H1 (cell line): Measurements from ENCODE around the gene DLAT. TPM values are rescaled to one million over a fixed set of nuclear protein-coding genes. Genes with fewer than 3 reads are reported as not detected.

ENCODE experiments used
- CTCF ChIA-PET: fragments of 300-600 bp; sonication (Branson Sonifier 250); formaldehyde crosslinking; loops from one replicate; lab custom pipeline; 2021; ENCODE audit not compliant: partially characterized antibody; lab: Charles Lee
- POLR2A ChIA-PET: fragments of 300-600 bp; sonication (Branson Sonifier 250); formaldehyde crosslinking; loops from one replicate; lab custom pipeline; 2021; ENCODE audit warnings: inconsistent platforms; ENCODE audit not compliant: partially characterized antibody; lab: Charles Lee
- DNase-seq, 2 experiments: peaks; one replicate each; pipeline versions ENCODE4 v3.0.0 to v3.0.0-alpha.2; 2010 to 2022; ENCODE audit warnings: low spot score in 2 of 2, low read depth in 1 of 2, mixed read lengths in 1 of 2
- FAIRE-seq: peaks from 2 replicates; lab custom pipeline; 2011; peaks lifted over from hg19 to GRCh38; lab: Jason Lieb, UNC
- H2AFZ ChIP-seq: 2 replicates; pipeline ENCODE4 v1.8.1; 2012; ENCODE audit warnings: low read length, inconsistent platforms
- H2AK5ac ChIP-seq: 2 replicates; pipeline ENCODE4 v1.6.1; 2013; ENCODE audit warnings: low read depth, low read length
- H2BK120ac ChIP-seq: replicated peaks from 2 replicates; pipeline ENCODE3; 2013; ENCODE audit warnings: low read depth, low read length, inconsistent platforms
- H2BK12ac ChIP-seq: 2 replicates; pipeline ENCODE4 v1.6.1; 2013; ENCODE audit warnings: low read depth, low read length
- H2BK15ac ChIP-seq: 2 replicates; pipeline ENCODE4 v1.6.1; 2013; ENCODE audit warnings: low read length
- H2BK20ac ChIP-seq: 2 replicates; pipeline ENCODE4 v1.6.1; 2013; ENCODE audit warnings: low read length
- H2BK5ac ChIP-seq: 2 replicates; pipeline ENCODE4 v1.6.1; 2013; ENCODE audit warnings: low read depth, low read length
- H3K14ac ChIP-seq: 2 replicates; pipeline ENCODE4 v1.6.1; 2013; ENCODE audit warnings: inconsistent platforms; ENCODE audit not compliant: insufficient read length
- H3K18ac ChIP-seq: 2 replicates; pipeline ENCODE4 v1.6.1; 2013; ENCODE audit warnings: low read length; ENCODE audit errors: extremely low read depth
- H3K23ac ChIP-seq: 2 replicates; pipeline ENCODE4 v1.6.1; 2013; ENCODE audit warnings: inconsistent platforms; ENCODE audit not compliant: insufficient read length
- H3K23me2 ChIP-seq: 2 replicates; pipeline ENCODE4 v1.6.1; 2013; ENCODE audit warnings: low read depth, low read length
- H3K27ac ChIP-seq: 2 replicates; pipeline ENCODE4 v1.6.1; 2011; ENCODE audit warnings: low read depth, low read length, inconsistent platforms
- H3K27me3 ChIP-seq, 4 experiments: replicated peaks in 1 of 4; 1 replicate in 1 of 4; 2 replicates in 3 of 4; pipeline versions ENCODE4 v1.6.1 to v1.8.1; 2011 to 2013; ENCODE audit warnings: low read length in 3 of 4, mild to moderate bottlenecking in 3 of 4, inconsistent platforms in 2 of 4, mixed read lengths in 2 of 4, moderate library complexity in 1 of 4; ENCODE audit not compliant: control insufficient read depth in 3 of 4, insufficient read depth in 3 of 4; ENCODE audit errors: extremely low read depth in 1 of 4
- H3K36me3 ChIP-seq, 4 experiments: 2 replicates each; pipeline versions ENCODE4 v1.6.1 to v1.8.1; 2011 to 2013; ENCODE audit warnings: mild to moderate bottlenecking in 4 of 4, low read length in 3 of 4, moderate library complexity in 2 of 4, control low read depth in 1 of 4, inconsistent platforms in 1 of 4; ENCODE audit not compliant: insufficient read depth in 4 of 4, control insufficient read depth in 2 of 4
- H3K4ac ChIP-seq: replicated peaks from 2 replicates; pipeline ENCODE3; 2013; ENCODE audit warnings: low read length, low read depth, mixed read lengths, inconsistent platforms; ENCODE audit not compliant: insufficient read length
- H3K4me1 ChIP-seq, 4 experiments: replicated peaks in 1 of 4; 1 replicate in 1 of 4; 2 replicates in 3 of 4; pipeline versions ENCODE4 v1.6.1 to v1.8.1; 2011 to 2013; ENCODE audit warnings: low read length in 3 of 4, inconsistent platforms in 2 of 4, mixed read lengths in 1 of 4; ENCODE audit not compliant: insufficient read depth in 4 of 4, control insufficient read depth in 3 of 4
- H3K4me2 ChIP-seq, 2 experiments: 2 replicates each; pipeline versions ENCODE4 v1.6.1 to v1.8.1; 2011 to 2013; ENCODE audit warnings: low read depth in 2 of 2, low read length in 2 of 2, control low read depth in 1 of 2, inconsistent platforms in 1 of 2, mild to moderate bottlenecking in 1 of 2; ENCODE audit not compliant: insufficient read depth in 1 of 2
- H3K4me3 ChIP-seq, 4 experiments: fragments of 200-600, 300-600 bp in 1 of 4; sonication (generic), shearing (Covaris generic), sonication (Bioruptor Twin) in 1 of 4; 2 replicates each; pipeline versions ENCODE4 v1.5.1 to v1.8.1; 2011 to 2016; ENCODE audit warnings: low read length in 4 of 4, low read depth in 3 of 4, control low read depth in 2 of 4, inconsistent platforms in 2 of 4, mild to moderate bottlenecking in 2 of 4, mixed read lengths in 1 of 4, moderate library complexity in 1 of 4; ENCODE audit not compliant: insufficient read depth in 2 of 4; ENCODE audit errors: extremely low read depth in 1 of 4
- H3K56ac ChIP-seq: replicated peaks from 2 replicates; pipeline ENCODE3; 2013; ENCODE audit warnings: low read depth, mild to moderate bottlenecking, mixed read lengths, low read length, inconsistent platforms; ENCODE audit not compliant: insufficient read length
- H3K79me1 ChIP-seq: 2 replicates; pipeline ENCODE4 v1.6.1; 2013; ENCODE audit warnings: low read depth, low read length, control low read depth
- H3K79me2 ChIP-seq, 2 experiments: 2 replicates each; pipeline versions ENCODE4 v1.6.1 to v1.8.1; 2012 to 2013; ENCODE audit warnings: low read length in 2 of 2, mild to moderate bottlenecking in 2 of 2, inconsistent platforms in 1 of 2; ENCODE audit not compliant: insufficient read depth in 2 of 2, control insufficient read depth in 1 of 2
- H3K9ac ChIP-seq, 4 experiments: replicated peaks in 1 of 4; 1 replicate in 1 of 4; 2 replicates in 3 of 4; pipeline versions ENCODE4 v1.6.1 to v1.8.1; 2011 to 2013; ENCODE audit warnings: low read depth in 3 of 4, low read length in 3 of 4, control low read depth in 2 of 4, mild to moderate bottlenecking in 2 of 4, moderate library complexity in 2 of 4, inconsistent platforms in 1 of 4; ENCODE audit errors: extremely low read depth in 1 of 4
- H3K9me3 ChIP-seq, 2 experiments: 2 replicates each; pipeline versions ENCODE4 v1.6.1 to v1.8.1; 2012 to 2013; ENCODE audit warnings: mild to moderate bottlenecking in 2 of 2, moderate library complexity in 2 of 2, control low read depth in 1 of 2, inconsistent platforms in 1 of 2, low read depth in 1 of 2, low read length in 1 of 2, mixed read lengths in 1 of 2; ENCODE audit not compliant: insufficient read depth in 2 of 2
- H4K20me1 ChIP-seq, 2 experiments: replicated peaks in 1 of 2; 2 replicates each; pipeline versions ENCODE3 to v1.8.1; 2011 to 2013; ENCODE audit warnings: inconsistent platforms in 2 of 2, low read length in 2 of 2, mild to moderate bottlenecking in 1 of 2; ENCODE audit not compliant: insufficient read depth in 2 of 2, control insufficient read depth in 1 of 2
- H4K5ac ChIP-seq: 2 replicates; pipeline ENCODE4 v1.6.1; 2013; ENCODE audit warnings: low read length, low read depth, mixed read lengths, inconsistent platforms; ENCODE audit not compliant: insufficient read length
- H4K8ac ChIP-seq: 2 replicates; pipeline ENCODE4 v1.8.0; 2013; ENCODE audit warnings: mild to moderate bottlenecking, moderate library complexity, low read length, inconsistent platforms; ENCODE audit not compliant: insufficient read depth; ENCODE audit errors: extremely low read depth
- H4K91ac ChIP-seq: replicated peaks from 2 replicates; pipeline ENCODE3; 2013; ENCODE audit warnings: low read length, mixed read lengths, inconsistent platforms; ENCODE audit not compliant: insufficient read length
- CBX5 ChIP-seq: fragments of 300-800, 300-1000 bp; sonication (generic); IDR thresholded peaks from 2 replicates; pipeline ENCODE4 v1.7.1; 2016; ENCODE audit warnings: antibody characterized with exemption, low read length, low read depth
- CEBPB ChIP-seq: IDR thresholded peaks from 2 replicates; pipeline ENCODE4 v1.6.1; 2012; ENCODE audit warnings: low read depth, low read length
- CHD2 ChIP-seq: IDR thresholded peaks from 2 replicates; pipeline ENCODE4 v1.6.1; 2012; ENCODE audit warnings: low read length, improper control_type of control experiment
- GTF2F1 ChIP-seq: IDR thresholded peaks from 2 replicates; pipeline ENCODE4 v1.6.1; 2012; ENCODE audit warnings: low read depth, low read length, improper control_type of control experiment, borderline replicate concordance
- RNF2 ChIP-seq: fragments of 200-900, 300-1000 bp; sonication (generic); IDR thresholded peaks from 2 replicates; pipeline ENCODE4 v1.7.1; 2016; ENCODE audit warnings: borderline replicate concordance, low read depth, mild to moderate bottlenecking, antibody characterized with exemption, low read length; ENCODE audit not compliant: poor library complexity, severe bottlenecking; ENCODE audit errors: missing control alignments
- TBP ChIP-seq: IDR thresholded peaks from 2 replicates; pipeline ENCODE4 v1.6.1; 2011; ENCODE audit warnings: low read depth, low read length, improper control_type of control experiment
- WGBS, 2 experiments: shearing (Covaris generic) in 1 of 2; methylation state at CpG; one replicate each; pipeline versions ENCODE4 v1.1.6 to v1.1.7; 2013 to 2015; ENCODE audit warnings: low lambda C conversion rate in 2 of 2, mixed read lengths in 2 of 2, inconsistent platforms in 1 of 2, low coverage in 1 of 2, missing lambda C conversion rate in 1 of 2; ENCODE audit not compliant: insufficient replicate concordance in 2 of 2, insufficient coverage in 1 of 2, insufficient read length in 1 of 2; ENCODE audit errors: extremely low coverage in 1 of 2, missing lambda C conversion rate in 1 of 2; 5-methylcytosine and 5-hydroxymethylcytosine counted together
- polyA plus RNA-seq, 7 experiments: library from polyadenylated mRNA; depleted of rRNA in 3 of 7; stranded (reverse) in 5 of 7; unstranded in 2 of 7; fragments of >200 nt in 5 of 7; fragments of 200-250 nt in 2 of 7; gene quantifications; 1 replicate in 5 of 7; 2 replicates in 1 of 7; 4 replicates in 1 of 7; pipeline versions ENCODE4 v1.2.1 to v1.2.3, GENCODE V29; 2011 to 2013; ENCODE audit warnings: missing spikeins in 2 of 7, mixed read lengths in 2 of 7
- total RNA-seq: library from RNA; stranded (reverse); fragmentation: NEBNext Ultra II Directional; extraction: Animal tissue kit (Norgen Biotek cat#: 25700); gene quantifications from 2 replicates; pipeline ENCODE4 v1.2.1, GENCODE V29; 2021

The DLAT gene
- total and polyA plus RNA-seq, 2 of the 8 experiments (the other 6 are each of a cell fraction or from before 2014, with no cell fraction given) = 23.1 to 66.2 TPM

- Histone ChIP-seq H2AFZ (no peak overlapping the region), H2AK5ac (no peak overlapping the region), H4K8ac (no peak overlapping the region), H3K23ac (no peak overlapping the region), H3K27ac (no peak overlapping the region), H2BK15ac (no peak overlapping the region), H3K23me2 (no peaks in the 10 kb centered on the region), H3K56ac (no peak overlapping the region), H4K20me1 (peaks cover 0 to 3% of the 10 kb centered on the region in 2 experiments), H3K9me3 (no peaks in the 10 kb centered on the region), H2BK12ac (no peak overlapping the region), H3K4me3 (no peak overlapping the region), H3K4me2 (no peak overlapping the region), H3K36me3 (peaks cover 15 to 72% (median 50%) of the 10 kb centered on the region in 4 experiments), H4K5ac (no peak overlapping the region), H3K79me1 (no peaks in the 10 kb centered on the region), H2BK20ac (no peak overlapping the region), H3K79me2 (no peaks in the 10 kb centered on the region), H2BK120ac (no peak overlapping the region), H2BK5ac (no peak overlapping the region), H3K18ac (no peak overlapping the region), H3K14ac (no peak overlapping the region), H3K4ac (no peak overlapping the region), H3K9ac (no peak overlapping the region), H3K4me1 (no peaks in the 10 kb centered on the region), H3K27me3 (no peaks in the 10 kb centered on the region), H4K91ac (no peak overlapping the region)
- CTCF ChIA-PET = no interaction called here
- FAIRE-seq = no peak
- WGBS, 2 experiments = 90% methylated on average over 3 of the region's 3 CpGs; no CpG with 5 or more reads in 1 of the 2 experiments
- POLR2A ChIA-PET = interaction anchor here (0.8 kb wide), 1 partner anchor 9 kb away, joined by 3 read pairs; no protein-coding TSS in a partner anchor
- no peak for DNase-seq
- TF ChIP-seq TBP = no peak
- no peak for TF ChIP-seq RNF2
- TF ChIP-seq CEBPB = no peak
- no peak for TF ChIP-seq GTF2F1
- TF ChIP-seq CBX5 = no peak
- TF ChIP-seq CHD2 = no peak
Measured at GRCh38 chr11:112033902-112034301, 8.7 kb downstream of the DLAT start.
